Neural cell (in vitro differentiated cells): ENCODE results near the gene HDAC9.

Source experiments
- CTCF ChIP-seq: fragments of 450-650 bp; IDR thresholded peaks from 2 replicates; pipeline ENCODE4 v1.5.1; 2014; ENCODE audit warnings: antibody characterized with exemption, mild to moderate bottlenecking, moderate library complexity; ENCODE audit not compliant: poor library complexity, severe bottlenecking
- POLR2AphosphoS5 ChIP-seq: IDR thresholded peaks from 2 replicates; pipeline ENCODE4 v1.6.1; 2012

GRCh38 chr7:18874880-18875279 lies 379.3 kb downstream of the HDAC9 start:
- TF ChIP-seq POLR2AphosphoS5 (no peak), CTCF (no peak)
